HL-60 (cell line): Measurements from ENCODE around the gene ABCC4.
"Not testable (repeated sequence)": the region's sequence is repeated elsewhere in the genome, so short reads cannot be mapped to it uniquely, and the experiment has no call there.

Experiments used
- DNase-seq, 2 experiments: peaks; one replicate each; pipeline ENCODE4 v3.0.0-alpha.2; 2010 to 2020; ENCODE audit warnings: low read depth in 1 of 2, low spot score in 1 of 2
- H3K27ac ChIP-seq: fragments of 250-450 bp; sonication (Bioruptor Pico); replicated peaks from 2 replicates; pipeline ENCODE4 v1.5.1; 2020; ENCODE audit warnings: mild to moderate bottlenecking, moderate library complexity
- H3K27me3 ChIP-seq: fragments of 250-450 bp; sonication (Bioruptor Pico); 2 replicates; pipeline ENCODE4 v1.5.1; 2021; ENCODE audit warnings: mild to moderate bottlenecking, moderate library complexity; ENCODE audit not compliant: insufficient read depth, poor library complexity, severe bottlenecking
- H3K4me3 ChIP-seq: replicated peaks from 2 replicates; pipeline ENCODE4 v1.5.1; 2011; ENCODE audit warnings: mild to moderate bottlenecking, control low read depth, low read length; ENCODE audit not compliant: insufficient read depth
- CTCF ChIP-seq: IDR thresholded peaks from one replicate; pipeline ENCODE4 v1.5.1; 2011; ENCODE audit warnings: low read length, control low read depth, inconsistent platforms; ENCODE audit not compliant: insufficient read depth
- GABPA ChIP-seq: IDR thresholded peaks from 2 replicates; pipeline ENCODE4 v1.6.1; 2012; ENCODE audit warnings: low read depth
- POLR2AphosphoS5 ChIP-seq: IDR thresholded peaks from 2 replicates; pipeline ENCODE4 v1.6.1; 2012; ENCODE audit warnings: low read depth
- REST ChIP-seq: IDR thresholded peaks from 2 replicates; pipeline ENCODE4 v1.6.1; 2012; ENCODE audit warnings: low read depth; ENCODE audit not compliant: insufficient replicate concordance
- SPI1 ChIP-seq: IDR thresholded peaks from 2 replicates; pipeline ENCODE4 v1.6.1; 2012; ENCODE audit warnings: low read depth, mild to moderate bottlenecking, borderline replicate concordance

ABCC4 gene

GRCh38 chr13:95176611-95177259, 124.5 kb downstream of the ABCC4 start:
- no peak for DNase-seq
- Histone ChIP-seq H3K4me3 (no peak overlapping the region), H3K27me3 (no peaks in the 10 kb centered on the region), H3K27ac (no peak overlapping the region)
- TF ChIP-seq SPI1 (no peak), CTCF (no peak), REST (no peak), POLR2AphosphoS5 (no peak), GABPA (no peak)

GRCh38 chr13:95174517-95174916, 126.7 kb downstream of the ABCC4 start:
- Histone ChIP-seq H3K4me3 (no peak overlapping the region), H3K27ac (no peak overlapping the region), H3K27me3 (no peaks in the 10 kb centered on the region)
- TF ChIP-seq POLR2AphosphoS5 (no peak), GABPA (no peak), SPI1 (no peak), CTCF (no peak), REST (no peak)
- no peak for DNase-seq

GRCh38 chr13:95168191-95168590, 133.1 kb downstream of the ABCC4 start:
- Histone ChIP-seq H3K27me3 (no peaks in the 10 kb centered on the region), H3K4me3 (no peak overlapping the region), H3K27ac (no peak overlapping the region)
- DNase-seq = no peak
- TF ChIP-seq POLR2AphosphoS5 (no peak), SPI1 (no peak), CTCF (no peak)

- H3K27ac ChIP-seq, H3K4me3 ChIP-seq, DNase-seq, H3K27me3 ChIP-seq: not testable (repeated sequence)
Observed at GRCh38 chr13:95167003-95167402, 134.2 kb downstream of the ABCC4 start.
